DND-41 (cell line): ENCODE results near the gene SCAPER.
"Not testable (repeated sequence)": the region's sequence is repeated elsewhere in the genome, so short reads cannot be mapped to it uniquely, and the experiment has no call there.

Experiments used
- ATAC-seq: fragments of 200-7000 bp; cut with Tn5 transposase; 3 replicates; pipeline ENCODE4 v1.9.1; 2021; ENCODE audit warnings: low read depth; ENCODE audit not compliant: insufficient read depth
- DNase-seq: peaks from one replicate; pipeline ENCODE4 v3.0.0-alpha.2; 2020
- H2AFZ ChIP-seq: 2 replicates; pipeline ENCODE4 v1.6.0; 2012; ENCODE audit warnings: low read depth, low read length
- H3K27ac ChIP-seq: 2 replicates; pipeline ENCODE4 v1.5.1; 2012; ENCODE audit warnings: low read length, inconsistent platforms
- H3K27me3 ChIP-seq: fragments of 200-600 bp; sonication (generic); 2 replicates; pipeline ENCODE4 v1.6.0; 2012; ENCODE audit warnings: low read length, mild to moderate bottlenecking, inconsistent platforms; ENCODE audit not compliant: insufficient read depth, poor library complexity
- H3K36me3 ChIP-seq: 2 replicates; pipeline ENCODE4 v1.5.1; 2012; ENCODE audit warnings: low read length, inconsistent platforms; ENCODE audit not compliant: insufficient read depth
- H3K4me1 ChIP-seq: 2 replicates; pipeline ENCODE4 v1.5.1; 2012; ENCODE audit warnings: mild to moderate bottlenecking, low read length; ENCODE audit not compliant: insufficient read depth
- H3K4me2 ChIP-seq: 2 replicates; pipeline ENCODE4 v1.6.0; 2012; ENCODE audit warnings: mild to moderate bottlenecking, moderate library complexity, low read length, inconsistent platforms; ENCODE audit not compliant: insufficient read depth
- H3K4me3 ChIP-seq, 2 experiments: fragments of 200-600 bp in 1 of 2; shearing (Covaris generic) in 1 of 2; 2 replicates each; pipeline ENCODE4 v1.5.1; 2012 to 2016; ENCODE audit warnings: inconsistent platforms in 2 of 2, low read length in 2 of 2, mild to moderate bottlenecking in 2 of 2, low read depth in 1 of 2, moderate library complexity in 1 of 2
- H3K79me2 ChIP-seq: 2 replicates; pipeline ENCODE4 v1.6.0; 2012; ENCODE audit warnings: low read length, inconsistent platforms; ENCODE audit not compliant: insufficient read depth
- H3K9ac ChIP-seq: 2 replicates; pipeline ENCODE4 v1.6.0; 2012; ENCODE audit warnings: low read depth, mild to moderate bottlenecking, inconsistent platforms, low read length, moderate library complexity
- H3K9me3 ChIP-seq: 2 replicates; pipeline ENCODE4 v1.5.1; 2012; ENCODE audit warnings: low read length, moderate library complexity, mild to moderate bottlenecking, inconsistent platforms; ENCODE audit not compliant: insufficient read depth, severe bottlenecking
- H4K20me1 ChIP-seq: 2 replicates; pipeline ENCODE4 v1.6.0; 2012; ENCODE audit warnings: low read length; ENCODE audit not compliant: insufficient read depth
- CTCF ChIP-seq: IDR thresholded peaks from 2 replicates; pipeline ENCODE4 v1.5.1; 2012; ENCODE audit warnings: borderline replicate concordance, low read length, moderate library complexity, mild to moderate bottlenecking; ENCODE audit not compliant: poor library complexity, severe bottlenecking; ENCODE audit errors: extremely low read depth
- EZH2 ChIP-seq: IDR thresholded peaks from 3 replicates; pipeline ENCODE4 v1.6.1; 2012; ENCODE audit warnings: borderline replicate concordance, low read depth, mild to moderate bottlenecking, moderate library complexity, low read length, inconsistent platforms; ENCODE audit not compliant: severe bottlenecking

SCAPER gene

GRCh38 chr15:76875911-76876310 is 29.2 kb downstream of the SCAPER start:
- TF ChIP-seq EZH2 (no peak), CTCF (no peak)

GRCh38 chr15:76873066-76873465 is 32.1 kb downstream of the SCAPER start:
- not testable (repeated sequence) for H3K4me1 ChIP-seq, H3K27ac ChIP-seq, H3K36me3 ChIP-seq, H2AFZ ChIP-seq, H3K9me3 ChIP-seq, H3K9ac ChIP-seq, H3K27me3 ChIP-seq, DNase-seq, H3K4me2 ChIP-seq, ATAC-seq, H3K79me2 ChIP-seq, H3K4me3 ChIP-seq, H4K20me1 ChIP-seq

More at GRCh38 chr15:76875911-76876310, 29.2 kb downstream of the SCAPER start:
- Histone ChIP-seq H3K36me3 (peaks cover 8% of the 10 kb centered on the region), H2AFZ (no peak overlapping the region), H3K79me2 (no peaks in the 10 kb centered on the region), H3K4me1 (no peaks in the 10 kb centered on the region), H3K9me3 (no peaks in the 10 kb centered on the region), H3K4me3 (no peak overlapping the region), H3K4me2 (no peak overlapping the region), H3K27ac (no peak overlapping the region), H3K9ac (no peak overlapping the region), H4K20me1 (no peaks in the 10 kb centered on the region), H3K27me3 (no peaks in the 10 kb centered on the region)
- ATAC-seq (no peak), DNase-seq (no peak)

- H3K9me3 ChIP-seq, result no peaks in the 10 kb centered on the region
- H3K36me3 ChIP-seq, result peaks cover 8% of the 10 kb centered on the region
- H3K79me2 ChIP-seq, result peaks cover 6% of the 10 kb centered on the region; the same call in 1 of the 2 replicates
- ATAC-seq, result no peak
- H3K9ac ChIP-seq, result no peak overlapping the region
- H3K27me3 ChIP-seq, result no peaks in the 10 kb centered on the region
- H3K4me2 ChIP-seq, result no peak overlapping the region
- H3K4me3 ChIP-seq, result no peak overlapping the region
- no peaks in the 10 kb centered on the region for H3K4me1 ChIP-seq
- TF ChIP-seq EZH2 (no peak), CTCF (no peak)
- H3K27ac ChIP-seq, result no peak overlapping the region
- H2AFZ ChIP-seq, result no peak overlapping the region
- H4K20me1 ChIP-seq, result no peaks in the 10 kb centered on the region; the same call in 1 of the 2 replicates
- no peak for DNase-seq
Observed at GRCh38 chr15:76871930-76872329, 33.2 kb downstream of the SCAPER start.

GRCh38 chr15:76868740-76869139 is 36.4 kb downstream of the SCAPER start:
- H3K36me3 ChIP-seq, result no peaks in the 10 kb centered on the region
- H3K4me3 ChIP-seq, result no peak overlapping the region
- H3K4me2 ChIP-seq, result no peak overlapping the region
- TF ChIP-seq EZH2 (no peak), CTCF (no peak)
- no peaks in the 10 kb centered on the region for H3K9me3 ChIP-seq
- peaks cover 6% of the 10 kb centered on the region; the same call in 1 of the 2 replicates for H3K79me2 ChIP-seq
- H3K4me1 ChIP-seq, result no peaks in the 10 kb centered on the region
- ATAC-seq (no peak), DNase-seq (no peak)
- peaks cover under 1% of the 10 kb centered on the region; the same call in 1 of the 2 replicates for H4K20me1 ChIP-seq
- H3K27ac ChIP-seq, result no peak overlapping the region
- no peak overlapping the region for H3K9ac ChIP-seq
- H3K27me3 ChIP-seq, result no peaks in the 10 kb centered on the region
- H2AFZ ChIP-seq, result no peak overlapping the region
